H9 (cell line): ENCODE measurements around the gene MTERF4. TPM values are rescaled to one million over a fixed set of nuclear protein-coding genes. Genes with fewer than 3 reads are reported as not detected.

Experiments
- DNase-seq: peaks from one replicate; pipeline ENCODE4 v3.0.0-alpha.2; 2017
- H2AFZ ChIP-seq: one replicate; pipeline ENCODE4 v1.6.1; 2013; ENCODE audit warnings: mild to moderate bottlenecking, low read length, control low read depth, moderate library complexity
- H2AK5ac ChIP-seq: 2 replicates; pipeline ENCODE4 v1.6.1; 2013; ENCODE audit warnings: low read length, control low read depth, mixed read lengths; ENCODE audit not compliant: insufficient read length
- H2BK120ac ChIP-seq: one replicate; pipeline ENCODE4 v1.6.1; 2013; ENCODE audit warnings: low read depth, mild to moderate bottlenecking, low read length, control low read depth, inconsistent platforms; ENCODE audit not compliant: poor library complexity, severe bottlenecking
- H2BK12ac ChIP-seq: 2 replicates; pipeline ENCODE4 v1.6.1; 2013; ENCODE audit warnings: low read length, control low read depth, mixed read lengths, low read depth; ENCODE audit not compliant: insufficient read length
- H2BK15ac ChIP-seq: 2 replicates; pipeline ENCODE4 v1.6.1; 2013; ENCODE audit warnings: low read depth, low read length, control low read depth
- H2BK20ac ChIP-seq: one replicate; pipeline ENCODE4 v1.6.1; 2013; ENCODE audit warnings: low read depth, mild to moderate bottlenecking, low read length, control low read depth, inconsistent platforms; ENCODE audit not compliant: poor library complexity, severe bottlenecking
- H2BK5ac ChIP-seq: 2 replicates; pipeline ENCODE4 v1.6.1; 2013; ENCODE audit warnings: low read length, control low read depth, mixed read lengths; ENCODE audit not compliant: insufficient read length
- H3K14ac ChIP-seq: 2 replicates; pipeline ENCODE4 v1.6.1; 2013; ENCODE audit warnings: low read length, control low read depth; ENCODE audit not compliant: insufficient read depth
- H3K18ac ChIP-seq: 2 replicates; pipeline ENCODE4 v1.6.1; 2013; ENCODE audit warnings: low read depth, mild to moderate bottlenecking, mixed read lengths, low read length, control low read depth; ENCODE audit not compliant: insufficient read length
- H3K23ac ChIP-seq: 2 replicates; pipeline ENCODE4 v1.6.1; 2013; ENCODE audit warnings: low read length, control low read depth, mixed read lengths, low read depth; ENCODE audit not compliant: insufficient read length
- H3K23me2 ChIP-seq: 2 replicates; pipeline ENCODE4 v1.6.1; 2013; ENCODE audit warnings: low read depth, mild to moderate bottlenecking, mixed read lengths, low read length, control low read depth; ENCODE audit not compliant: insufficient read length, poor library complexity, severe bottlenecking
- H3K27ac ChIP-seq: 2 replicates; pipeline ENCODE4 v1.5.1; 2013; ENCODE audit warnings: low read length, control low read depth, mixed read lengths, low read depth; ENCODE audit not compliant: insufficient read length
- H3K27me3 ChIP-seq: 2 replicates; pipeline ENCODE4 v1.6.1; 2013; ENCODE audit warnings: low read length, control low read depth, inconsistent platforms; ENCODE audit not compliant: insufficient read depth
- H3K4ac ChIP-seq: 2 replicates; pipeline ENCODE4 v1.6.1; 2013; ENCODE audit warnings: low read depth, mild to moderate bottlenecking, control low read depth, inconsistent platforms, low read length, moderate library complexity
- H3K4me1 ChIP-seq: 2 replicates; pipeline ENCODE4 v1.6.1; 2013; ENCODE audit warnings: low read length, control low read depth, inconsistent platforms; ENCODE audit not compliant: insufficient read depth
- H3K4me2 ChIP-seq: 2 replicates; pipeline ENCODE4 v1.6.1; 2013; ENCODE audit warnings: low read length, control low read depth, mixed read lengths; ENCODE audit not compliant: insufficient read length, insufficient read depth
- H3K56ac ChIP-seq: 2 replicates; pipeline ENCODE4 v1.6.1; 2013; ENCODE audit warnings: low read depth, mild to moderate bottlenecking, mixed read lengths, low read length, control low read depth; ENCODE audit not compliant: insufficient read length
- H3K79me1 ChIP-seq: 2 replicates; pipeline ENCODE4 v1.6.1; 2013; ENCODE audit warnings: low read depth, mild to moderate bottlenecking, moderate library complexity, low read length, control low read depth, inconsistent platforms; ENCODE audit not compliant: insufficient read depth, poor library complexity, severe bottlenecking
- H3K79me2 ChIP-seq: 2 replicates; pipeline ENCODE4 v1.6.1; 2013; ENCODE audit warnings: low read length, control low read depth, inconsistent platforms; ENCODE audit not compliant: insufficient read depth
- H3K9ac ChIP-seq: 2 replicates; pipeline ENCODE4 v1.6.1; 2013; ENCODE audit warnings: low read length, control low read depth, mixed read lengths; ENCODE audit not compliant: insufficient read length; ENCODE audit errors: extremely low read depth
- H3K9me3 ChIP-seq: one replicate; pipeline ENCODE4 v1.6.1; 2013; ENCODE audit warnings: low read depth, low read length, inconsistent platforms; ENCODE audit not compliant: control insufficient read depth
- H3T11ph ChIP-seq: one replicate; pipeline ENCODE4 v1.6.1; 2013; ENCODE audit warnings: mild to moderate bottlenecking, low read length, control low read depth, inconsistent platforms
- H4K20me1 ChIP-seq: one replicate; pipeline ENCODE4 v1.6.1; 2013; ENCODE audit not compliant: control insufficient read depth, insufficient read length, insufficient read depth
- H4K5ac ChIP-seq: 2 replicates; pipeline ENCODE4 v1.6.1; 2013; ENCODE audit warnings: low read depth, mild to moderate bottlenecking, mixed read lengths, low read length, control low read depth; ENCODE audit not compliant: insufficient read length
- H4K8ac ChIP-seq: replicated peaks from 2 replicates; pipeline ENCODE4 v1.6.1; 2013; ENCODE audit warnings: low read length, control low read depth, mixed read lengths, low read depth; ENCODE audit not compliant: insufficient read length
- H4K91ac ChIP-seq: 2 replicates; pipeline ENCODE4 v1.6.1; 2013; ENCODE audit warnings: low read depth, mild to moderate bottlenecking, moderate library complexity, mixed read lengths, low read length, control low read depth; ENCODE audit not compliant: insufficient read length
- H3K27ac Mint-ChIP-seq, 3 experiments: 2 replicates in 2 of 3; 3 replicates in 1 of 3; pipeline ENCODE4 v1.8.0; 2020 to 2021; ENCODE audit warnings: mixed read lengths in 3 of 3, mild to moderate bottlenecking in 1 of 3, moderate library complexity in 1 of 3
- H3K27me3 Mint-ChIP-seq: 2 replicates; pipeline ENCODE4 v1.8.0; 2021; ENCODE audit warnings: low read depth, mild to moderate bottlenecking, moderate library complexity, mixed read lengths
- H3K36me3 Mint-ChIP-seq, 3 experiments: 2 replicates in 2 of 3; 3 replicates in 1 of 3; pipeline ENCODE4 v1.8.0; 2020 to 2021; ENCODE audit warnings: low read depth in 3 of 3, mixed read lengths in 3 of 3; ENCODE audit not compliant: insufficient read depth in 1 of 3
- H3K4me1 Mint-ChIP-seq, 2 experiments: 2 replicates each; pipeline ENCODE4 v1.8.0; 2020; ENCODE audit warnings: mixed read lengths in 2 of 2
- H3K4me3 Mint-ChIP-seq, 2 experiments: 2 replicates in 1 of 2; 3 replicates in 1 of 2; pipeline ENCODE4 v1.8.0; 2020 to 2021; ENCODE audit warnings: mild to moderate bottlenecking in 2 of 2, mixed read lengths in 2 of 2, moderate library complexity in 1 of 2
- H3K9me3 Mint-ChIP-seq, 2 experiments: 2 replicates in 1 of 2; 3 replicates in 1 of 2; pipeline ENCODE4 v1.8.0; 2020; ENCODE audit warnings: mild to moderate bottlenecking in 2 of 2, mixed read lengths in 2 of 2, moderate library complexity in 1 of 2
- CTCF ChIP-seq: fragments of 200-600 bp; sonication (generic); conservative IDR thresholded peaks from 3 replicates; pipeline ENCODE4 v1.8.0; 2021; ENCODE audit warnings: antibody characterized with exemption, mild to moderate bottlenecking
- WGBS: extraction: QIAGEN DNeasy Blood & Tissue Kit; methylation state at CpG from one replicate; pipeline ENCODE4 v1.1.7; 2013; ENCODE audit warnings: missing lambda C conversion rate, low lambda C conversion rate, mixed read lengths; ENCODE audit not compliant: insufficient read length; ENCODE audit errors: extremely low coverage; 5-methylcytosine and 5-hydroxymethylcytosine counted together
- total RNA-seq: library from RNA; stranded (reverse); gene quantifications from 2 replicates; pipeline ENCODE4 v1.2.1, GENCODE V29; 2021

Gene MTERF4
- total RNA-seq, 1 experiment from 2014 or later = 35.0 TPM

DNA sequence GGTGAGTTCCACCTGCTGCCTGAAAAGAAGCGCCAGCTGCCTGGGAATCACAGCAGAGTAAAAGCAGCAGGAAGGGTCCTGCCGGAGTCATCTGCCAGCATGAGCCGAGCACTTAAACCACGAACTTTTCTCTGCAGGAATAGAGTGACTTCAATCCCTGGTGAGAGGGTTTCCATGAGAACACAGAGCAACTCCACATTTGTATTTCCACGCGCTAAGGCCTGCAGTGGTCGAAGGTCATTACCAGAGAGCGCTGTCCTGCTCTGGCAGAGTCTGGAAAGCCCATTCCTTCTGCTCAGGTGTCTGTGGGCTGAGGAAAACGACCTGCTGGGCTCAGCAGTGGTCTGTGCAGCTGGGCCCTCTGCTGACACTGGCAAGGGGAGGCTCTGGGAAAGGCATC, 40.5 kb upstream of the MTERF4 start:
- Histone ChIP-seq H2AFZ (no peak overlapping the region), H3K23ac (no peak overlapping the region), H2AK5ac (no peak overlapping the region), H3K4ac (no peak overlapping the region), H4K5ac (no peak overlapping the region), H3K27ac (no peak overlapping the region), H3K18ac (no peak overlapping the region), H2BK15ac (no peak overlapping the region), H3K79me2 (no peaks in the 10 kb centered on the region), H3K4me2 (no peak overlapping the region), H2BK5ac (no peak overlapping the region), H3K14ac (no peak overlapping the region), H3K56ac (no peak overlapping the region), H2BK20ac (no peak overlapping the region), H3T11ph (no peak overlapping the region), H4K20me1 (no peaks in the 10 kb centered on the region), H4K8ac (no peak overlapping the region), H2BK12ac (no peak overlapping the region), H3K27me3 (no peaks in the 10 kb centered on the region), H3K4me1 (no peaks in the 10 kb centered on the region), H3K23me2 (no peaks in the 10 kb centered on the region), H3K79me1 (no peaks in the 10 kb centered on the region), H2BK120ac (no peak overlapping the region), H3K9me3 (no peaks in the 10 kb centered on the region), H3K9ac (no peak overlapping the region), H4K91ac (no peak overlapping the region)
- TF ChIP-seq CTCF = no peak
- no CpG with 5 or more reads among the region's 9 CpGs for WGBS
- Mint-ChIP-seq H3K9me3 (no peaks in the 10 kb centered on the region), H3K4me1 (0 out of 4 replicates have a peak, but pooled peaks cover 0 to under 1% of the 10 kb centered on the region in 2 experiments), H3K27me3 (no peaks in the 10 kb centered on the region), H3K27ac (no peak overlapping the region), H3K4me3 (no peak overlapping the region), H3K36me3 (peaks cover 10 to 50% (median 47%) of the 10 kb centered on the region in 3 experiments; a peak in 6 of 7 replicates)
- no peak for DNase-seq
